Medulla oblongata (tissue), 1 donor: ENCODE results near the gene AZU1.
"Not testable (repeated sequence)": the region's sequence is repeated elsewhere in the genome, so short reads cannot be mapped to it uniquely, and the experiment has no call there.

Source experiments
- DNase-seq: peaks from one replicate; pipeline ENCODE4 v3.0.0-alpha.2; 2015; ENCODE audit errors: extremely low spot score

AZU1 gene

GRCh38 chr19:810077-810855, 17.4 kb upstream of the AZU1 start:
- no peak for DNase-seq

- DNase-seq = no peak
Observed at GRCh38 chr19:810883-811489, 16.7 kb upstream of the AZU1 start.

GRCh38 chr19:811506-812048, 16.1 kb upstream of the AZU1 start:
- no peak for DNase-seq

GRCh38 chr19:812049-812746, 15.4 kb upstream of the AZU1 start:
- no peak for DNase-seq

- DNase-seq = no peak
Observed at GRCh38 chr19:812747-813218, 14.9 kb upstream of the AZU1 start.

GRCh38 chr19:813219-814151, 14.2 kb upstream of the AZU1 start:
- no peak for DNase-seq

- DNase-seq = no peak
Observed at GRCh38 chr19:814152-815078, 13.2 kb upstream of the AZU1 start.

- DNase-seq = no peak
Observed at GRCh38 chr19:815079-815774, 12.4 kb upstream of the AZU1 start.

GRCh38 chr19:815775-816499, 11.7 kb upstream of the AZU1 start:
- no peak for DNase-seq

- DNase-seq = no peak
Observed at GRCh38 chr19:816500-816857, 11.2 kb upstream of the AZU1 start.

- DNase-seq = not testable (repeated sequence)
Observed at GRCh38 chr19:820212-820611, 7.4 kb upstream of the AZU1 start.

- DNase-seq = no peak
Observed at GRCh38 chr19:821231-821824, 6.3 kb upstream of the AZU1 start.

- no peak for DNase-seq
Observed at GRCh38 chr19:821825-822503, 5.7 kb upstream of the AZU1 start, which contains the start of gene PLPPR3. PLPPR3 (minus strand) TSS chr19:821955; CDS start chr19:821559, 396 bp downstream.

GRCh38 chr19:823565-824121, 4.0 kb upstream of the AZU1 start:
- DNase-seq = no peak

GRCh38 chr19:824885-825284, 2.8 kb upstream of the AZU1 start:
- no peak for DNase-seq

GRCh38 chr19:825897-826644, 1.6 kb upstream of the AZU1 start:
- no peak for DNase-seq

GRCh38 chr19:827314-827709, 325 bp upstream of the AZU1 start:
- DNase-seq = no peak
